Measurements from ENCODE around the gene NAXD.
"Not testable (repeated sequence)": the region's sequence is repeated elsewhere in the genome, so short reads cannot be mapped to it uniquely, and the experiment has no call there.

NAXD gene

DNA sequence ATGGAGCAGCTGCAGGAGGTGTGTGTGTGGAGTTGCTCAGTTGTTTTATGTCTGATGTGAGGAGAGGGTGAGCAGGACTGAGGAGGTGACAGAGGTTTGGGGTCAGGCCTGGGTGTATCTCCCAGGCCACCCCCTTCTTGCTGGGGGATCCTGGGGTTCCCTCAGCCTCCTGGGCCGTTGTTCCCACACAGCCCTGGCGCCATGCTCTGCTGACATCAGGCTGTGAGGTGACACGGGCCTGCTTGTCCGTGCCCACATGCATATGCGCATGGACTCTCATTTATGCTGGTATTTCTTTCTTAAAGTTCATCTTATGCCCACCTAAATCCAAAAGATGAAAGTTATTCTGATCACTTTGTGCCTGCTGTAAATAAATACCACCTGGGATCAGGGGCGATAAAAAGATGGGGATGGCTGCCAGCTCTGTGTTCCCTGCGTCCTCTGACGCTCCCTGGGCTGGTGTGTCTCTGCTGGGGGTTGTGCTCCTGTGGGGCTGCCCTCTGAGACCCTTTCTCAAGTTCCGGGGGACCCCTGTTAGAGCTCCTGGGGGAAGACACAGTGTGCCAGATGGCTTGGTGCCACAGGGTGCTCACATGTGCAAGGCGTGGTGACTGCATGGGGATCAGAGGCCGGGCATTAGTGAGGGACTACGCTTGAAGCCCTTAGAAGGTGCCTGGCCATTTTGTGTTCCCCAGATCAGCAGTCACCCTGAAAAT lies 12.6 kb downstream of the NAXD start:
- no peak for DNase-seq (ENCODE audit: low read depth in 2 of 2, low spot score in 1 of 2)

DNA sequence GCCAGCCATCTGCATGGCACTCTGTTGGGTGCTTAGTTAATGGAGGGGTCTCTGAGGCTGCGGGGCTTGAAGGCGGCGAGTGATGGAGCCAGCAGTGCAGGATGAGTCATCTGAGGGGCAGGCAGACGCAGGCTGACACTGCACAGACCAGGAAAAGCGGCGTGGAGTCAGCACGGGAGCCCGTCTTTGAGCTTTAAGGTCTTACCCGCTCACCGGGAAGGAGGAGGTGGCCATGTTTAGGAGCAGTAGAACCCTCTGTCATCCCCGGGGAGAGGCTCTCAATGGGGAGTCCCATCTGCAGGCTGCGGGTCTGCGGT lies 13.1 kb downstream of the NAXD start:
- DNase-seq (ENCODE audit: low read depth in 2 of 2, low spot score in 1 of 2) = no peak

DNA sequence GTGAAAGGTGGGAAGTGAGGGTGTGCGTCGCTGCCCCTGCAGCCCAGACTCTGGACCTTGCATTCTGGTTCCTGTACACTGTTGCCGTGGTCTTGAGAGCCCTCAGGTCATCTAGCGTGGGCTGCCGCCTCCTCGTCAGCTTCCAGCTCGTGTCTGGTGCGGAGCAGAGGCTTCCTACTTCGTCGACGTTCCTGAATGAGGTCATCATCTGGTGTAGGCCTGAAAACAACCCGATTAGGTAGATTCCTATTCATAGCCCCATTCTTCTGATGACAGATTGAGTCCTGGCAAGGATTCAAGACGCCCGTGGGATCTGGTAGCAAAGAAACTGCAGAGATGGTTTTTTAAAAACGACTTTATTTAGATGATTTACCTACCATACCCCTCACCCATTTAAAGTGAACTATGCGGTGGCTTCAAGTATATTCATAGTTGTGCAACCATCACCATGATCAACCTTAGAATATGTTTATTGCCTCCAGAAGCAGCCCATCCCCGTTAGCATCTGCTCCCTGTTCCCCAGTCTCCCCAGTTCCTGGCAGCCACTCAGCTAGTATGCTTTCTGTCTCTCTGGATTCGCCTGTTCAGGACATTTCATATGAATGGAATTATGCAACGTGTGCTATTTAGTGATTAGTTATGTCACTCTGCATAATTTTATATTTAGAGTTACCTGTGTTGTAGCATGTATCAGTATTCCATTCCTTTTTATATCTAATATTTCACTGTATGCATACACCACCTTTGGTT lies 13.8 kb downstream of the NAXD start:
- DNase-seq (ENCODE audit: low read depth in 2 of 2, low spot score in 1 of 2) = no peak

DNA sequence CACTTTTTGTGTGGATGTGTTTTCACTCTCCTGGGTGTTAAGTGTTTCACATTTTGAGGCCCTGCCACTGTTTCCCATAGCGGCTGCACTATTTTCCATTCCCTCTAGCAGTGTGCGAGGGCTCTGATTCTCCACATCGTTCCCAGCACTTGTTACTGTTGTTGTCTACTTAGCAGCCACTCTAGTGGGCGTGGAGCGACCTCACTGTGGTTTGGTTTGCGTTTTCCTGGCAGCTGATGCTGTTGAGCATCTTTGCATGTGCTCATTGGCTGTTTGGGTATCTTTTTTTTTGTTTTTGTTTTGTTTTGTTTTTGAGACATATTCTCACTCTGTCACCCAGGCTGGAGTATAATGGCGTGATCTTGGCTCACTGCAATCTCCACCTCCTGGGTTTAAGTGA lies 14.4 kb downstream of the NAXD start:
- DNase-seq (ENCODE audit: low read depth in 2 of 2, low spot score in 1 of 2) = no peak

DNA sequence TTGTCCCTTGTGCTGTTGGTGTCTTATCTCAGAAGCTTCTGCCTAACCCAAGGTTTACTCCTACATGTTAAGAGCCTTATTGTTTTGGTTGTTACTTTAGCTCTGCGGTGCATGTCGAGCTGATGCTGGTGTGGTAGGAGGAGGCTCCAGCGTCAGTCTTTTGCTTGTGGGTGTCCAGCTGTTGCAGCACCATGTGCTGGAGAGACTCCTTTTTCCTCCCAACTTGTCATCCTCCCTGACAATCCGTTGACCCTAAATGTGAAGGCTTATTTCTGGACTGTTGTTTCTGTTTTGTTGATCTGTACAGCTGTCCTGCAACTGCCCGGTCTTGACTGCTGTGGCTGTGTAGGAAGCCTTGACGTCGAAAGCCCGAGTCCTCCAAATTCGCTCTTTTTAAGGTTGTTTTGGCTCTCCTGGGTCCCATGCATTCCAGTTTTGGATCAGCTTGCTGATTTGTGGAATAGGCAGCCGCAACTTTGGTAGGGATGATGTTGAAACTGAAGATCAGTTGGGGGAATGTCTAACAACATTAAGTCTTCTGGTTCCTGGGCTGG lies 15.3 kb downstream of the NAXD start:
- no peak for DNase-seq (ENCODE audit: low read depth in 2 of 2, low spot score in 1 of 2)

DNA sequence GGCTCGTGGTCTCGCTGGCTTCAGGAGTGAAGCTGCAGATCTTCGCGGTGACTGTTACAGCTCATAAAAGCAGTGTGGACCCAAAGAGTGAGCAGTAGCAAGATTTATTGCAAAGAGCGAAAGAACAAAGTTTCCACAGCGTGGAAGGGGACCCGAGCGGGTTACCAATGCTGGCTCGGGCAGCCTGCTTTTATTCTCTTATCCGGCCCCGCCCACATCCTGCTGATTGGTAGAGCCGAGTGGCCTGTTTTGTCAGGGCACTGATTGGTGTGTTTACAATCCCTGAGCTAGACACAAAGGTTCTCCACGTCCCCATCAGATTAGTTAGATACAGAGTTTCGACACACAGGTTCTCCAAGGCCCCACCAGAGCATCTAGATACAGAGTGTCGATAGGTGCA lies 16.9 kb downstream of the NAXD start:
- DNase-seq (ENCODE audit: low read depth in 2 of 2, low spot score in 1 of 2) = not testable (repeated sequence)

DNA sequence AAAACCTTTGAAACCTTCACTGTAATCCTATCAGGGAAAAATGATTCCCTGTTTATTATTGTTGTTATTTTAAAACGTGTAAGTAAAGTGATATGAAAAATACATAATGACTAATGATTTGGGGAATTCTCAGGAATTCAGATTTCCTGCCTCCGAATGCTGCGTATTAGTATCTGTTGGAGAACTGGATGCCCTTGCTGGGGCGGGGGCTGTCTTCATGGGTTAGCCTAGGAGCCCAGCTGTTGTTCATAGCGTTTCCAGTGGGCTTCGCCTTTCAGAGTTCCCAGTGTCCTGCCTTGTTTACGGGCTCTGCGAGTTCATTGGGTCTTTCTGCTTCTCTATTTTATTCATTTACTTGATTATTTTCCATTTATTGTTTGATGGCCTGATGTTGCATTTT lies 18.4 kb downstream of the NAXD start:
- DNase-seq (ENCODE audit: low read depth in 2 of 2, low spot score in 1 of 2) = no peak

DNA sequence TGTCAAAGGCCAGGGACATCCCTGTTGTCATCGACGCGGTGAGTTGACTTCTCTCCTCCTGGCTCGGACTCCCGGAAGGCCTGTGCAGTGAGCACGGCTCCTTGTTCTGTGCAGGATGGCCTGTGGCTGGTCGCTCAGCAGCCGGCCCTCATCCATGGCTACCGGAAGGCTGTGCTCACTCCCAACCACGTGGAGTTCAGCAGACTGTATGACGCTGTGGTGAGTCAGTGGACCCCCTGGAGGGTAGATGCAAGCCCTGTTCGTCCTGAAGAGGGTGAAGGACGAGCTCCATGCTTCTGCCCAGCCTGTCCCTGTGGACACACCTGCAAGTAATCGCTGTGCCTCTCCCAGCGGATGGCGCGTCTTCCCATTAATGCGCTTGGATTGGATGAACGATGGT lies 19.2 kb downstream of the NAXD start:
- DNase-seq (ENCODE audit: low read depth in 2 of 2, low spot score in 1 of 2) = no peak

DNA sequence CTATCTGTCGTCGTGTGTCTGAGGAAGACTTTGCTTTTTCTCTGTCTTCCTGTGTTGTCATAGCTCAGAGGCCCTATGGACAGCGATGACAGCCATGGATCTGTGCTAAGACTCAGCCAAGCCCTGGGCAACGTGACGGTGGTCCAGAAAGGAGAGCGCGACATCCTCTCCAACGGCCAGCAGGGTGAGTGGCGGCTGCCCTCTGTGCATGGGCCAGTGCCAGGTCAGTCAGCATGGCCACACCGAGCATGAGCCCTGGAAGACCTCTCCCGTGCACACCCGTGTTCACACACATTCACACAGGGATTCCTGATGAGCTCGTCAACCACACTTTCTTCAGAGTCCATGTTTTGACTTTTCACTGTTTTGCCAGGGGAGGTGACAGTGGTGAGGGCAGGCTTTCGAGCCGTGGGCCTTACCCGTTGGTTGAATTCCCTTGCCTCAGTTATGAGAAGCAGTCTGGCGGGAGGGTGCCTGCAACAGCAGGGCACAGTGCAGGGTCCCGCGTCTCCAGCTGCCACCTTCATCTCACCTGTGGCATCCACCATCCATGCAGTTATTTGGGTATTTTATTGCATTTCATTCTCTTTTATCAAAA lies 20.2 kb downstream of the NAXD start:
- DNase-seq (ENCODE audit: low read depth in 2 of 2, low spot score in 1 of 2) = no peak

DNA sequence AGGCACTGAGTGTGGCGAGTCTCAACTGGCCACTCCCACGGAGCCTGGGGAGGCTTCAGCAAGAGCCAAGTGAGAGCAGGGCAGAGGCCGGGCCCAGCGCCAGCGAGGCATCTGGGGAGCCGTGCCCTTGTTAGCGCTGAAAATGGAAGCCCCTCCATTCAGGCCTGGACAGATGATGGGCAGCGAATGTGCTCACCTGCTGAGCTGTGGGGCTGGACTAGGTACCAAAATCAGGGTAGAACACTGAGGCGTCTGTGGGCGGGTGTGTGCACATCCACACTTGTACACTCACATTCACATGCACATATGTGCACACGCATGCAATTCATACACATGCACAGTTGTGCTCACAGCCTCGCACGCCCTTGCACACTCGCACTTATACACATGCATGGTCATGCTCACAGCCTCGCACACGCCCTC lies 20.7 kb downstream of the NAXD start:
- no peak for DNase-seq (ENCODE audit: low read depth in 2 of 2, low spot score in 1 of 2)

DNA sequence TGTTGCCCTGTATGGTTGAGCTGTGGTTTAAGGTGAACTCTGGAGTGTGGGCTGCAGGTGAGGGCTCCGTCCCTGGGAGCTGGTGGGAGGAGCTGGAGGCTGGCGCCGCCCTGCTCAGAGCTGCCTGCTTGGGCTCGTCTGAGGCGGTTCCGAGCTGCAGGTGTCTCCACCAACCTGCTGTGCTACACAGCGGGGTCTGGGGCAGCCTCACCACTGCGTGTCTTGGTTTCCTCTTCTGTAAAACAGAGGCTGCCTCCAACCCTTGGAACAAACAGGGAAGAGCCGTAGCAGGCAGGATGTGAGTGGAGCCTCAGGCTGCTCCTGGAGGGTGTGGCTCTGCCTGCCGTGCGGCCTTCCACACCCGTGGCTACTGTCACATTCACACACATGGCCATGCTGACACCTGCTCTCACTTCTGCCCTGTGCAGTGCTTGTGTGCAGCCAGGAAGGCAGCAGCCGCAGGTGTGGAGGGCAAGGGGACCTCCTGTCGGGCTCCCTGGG lies 21.4 kb downstream of the NAXD start:
- no peak for DNase-seq (ENCODE audit: low read depth in 2 of 2, low spot score in 1 of 2)

DNA sequence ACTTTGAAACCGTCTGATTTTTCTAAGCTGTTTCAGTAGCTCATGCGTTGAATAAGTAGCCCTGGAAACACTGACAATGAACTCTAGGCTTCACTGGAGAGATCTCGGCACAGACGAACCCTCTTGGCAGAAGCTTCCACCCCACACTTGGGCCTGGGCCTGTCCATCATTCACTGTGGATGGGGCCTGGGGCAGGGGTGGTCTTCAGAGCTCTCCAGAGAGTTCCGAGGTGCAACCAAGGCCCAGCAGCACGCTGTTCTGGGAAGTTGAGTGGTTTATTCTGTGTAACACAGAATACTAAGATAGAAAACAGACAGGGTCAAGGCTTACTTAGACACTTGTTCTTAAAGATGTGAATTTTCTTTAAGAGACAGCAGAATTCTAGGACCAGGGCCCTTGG lies 21.9 kb downstream of the NAXD start:
- no peak for DNase-seq (ENCODE audit: low read depth in 2 of 2, low spot score in 1 of 2)

DNA sequence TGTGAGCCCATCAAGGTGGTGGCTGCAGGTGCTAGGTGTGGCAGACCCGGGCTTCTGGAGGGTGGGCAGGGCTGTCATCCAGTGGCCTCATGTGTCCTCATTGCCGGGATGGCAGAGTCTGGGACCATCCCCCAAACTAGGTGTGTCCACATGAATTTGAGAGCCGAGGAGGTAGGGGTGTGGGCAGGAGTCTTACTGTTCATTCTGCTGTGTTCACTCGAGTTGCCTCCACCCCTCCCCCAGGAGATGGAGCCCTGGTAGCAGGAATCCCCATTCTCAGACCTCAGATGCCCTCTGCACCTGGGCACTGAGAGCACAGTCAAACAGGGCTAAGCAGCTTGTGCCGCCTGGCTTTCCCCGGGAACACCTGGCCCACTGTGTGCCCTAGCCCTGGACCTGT lies 22.4 kb downstream of the NAXD start:
- no peak for DNase-seq (ENCODE audit: low read depth in 2 of 2, low spot score in 1 of 2)

DNA sequence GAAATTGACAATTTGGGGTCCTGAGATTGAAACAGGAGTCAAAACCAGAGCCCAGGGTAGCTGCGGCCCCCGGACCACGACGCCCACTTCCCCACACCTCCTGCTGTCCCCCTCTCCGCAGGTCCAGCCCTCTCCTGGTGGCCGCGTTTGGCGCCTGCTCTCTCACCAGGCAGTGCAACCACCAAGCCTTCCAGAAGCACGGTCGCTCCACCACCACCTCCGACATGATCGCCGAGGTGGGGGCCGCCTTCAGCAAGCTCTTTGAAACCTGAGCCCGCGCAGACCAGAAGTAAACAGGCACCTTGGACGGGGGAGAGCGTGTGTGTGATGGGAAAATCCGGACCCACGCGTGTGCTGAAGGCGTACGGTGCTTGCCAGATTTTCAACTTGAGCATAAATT lies 22.9 kb downstream of the NAXD start:
- DNase-seq (ENCODE audit: low read depth in 2 of 2, low spot score in 1 of 2) = no peak

DNA sequence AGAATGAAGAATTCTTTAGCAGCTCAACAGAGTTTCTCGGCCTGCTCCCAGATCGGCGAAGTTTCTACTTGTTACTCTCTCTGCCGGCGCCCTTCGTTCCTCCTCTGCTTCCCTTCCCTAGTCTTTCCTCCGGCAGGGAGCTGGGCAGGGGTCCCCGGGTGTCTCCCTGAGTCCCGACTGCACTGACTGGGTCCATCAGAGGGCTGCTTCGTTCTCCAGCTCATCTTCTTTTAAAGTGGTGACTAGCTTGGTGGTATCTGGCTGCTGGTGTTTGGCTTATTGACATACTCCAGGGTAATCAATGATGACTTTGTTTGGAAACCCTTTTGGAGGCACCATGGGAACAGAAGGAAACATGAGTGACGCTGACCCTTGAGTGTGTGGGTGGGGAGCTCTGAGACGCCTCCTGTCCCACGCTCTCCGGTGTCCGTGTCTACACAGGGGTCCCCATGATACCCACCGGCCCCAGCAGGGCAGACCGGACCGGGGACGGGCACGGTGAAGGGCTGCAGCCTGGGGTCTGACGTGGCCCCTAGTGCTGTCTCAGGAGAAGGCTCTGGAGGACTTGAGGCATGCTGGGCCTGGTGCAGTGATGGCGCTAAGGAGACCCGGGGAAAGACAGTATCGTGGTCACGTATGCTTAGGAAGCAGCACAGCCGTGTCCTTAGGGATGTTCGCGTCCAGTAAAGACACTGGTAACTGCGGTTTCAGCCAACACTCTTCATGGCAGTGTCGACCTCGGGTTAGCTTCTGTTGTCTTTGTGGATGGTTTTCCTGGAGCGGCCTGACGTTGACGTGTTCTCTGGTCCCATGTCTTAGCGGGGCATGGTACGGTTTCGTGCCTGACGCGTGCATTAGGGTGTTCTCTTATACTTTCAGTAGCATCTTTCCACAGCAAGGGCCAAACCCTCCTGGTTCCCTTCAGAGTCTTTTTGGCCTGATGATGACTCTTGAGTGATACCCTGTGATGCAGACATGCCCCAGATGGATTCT lies 23.8 kb downstream of the NAXD start:
- no peak for DNase-seq (ENCODE audit: low read depth in 2 of 2, low spot score in 1 of 2)

DNA sequence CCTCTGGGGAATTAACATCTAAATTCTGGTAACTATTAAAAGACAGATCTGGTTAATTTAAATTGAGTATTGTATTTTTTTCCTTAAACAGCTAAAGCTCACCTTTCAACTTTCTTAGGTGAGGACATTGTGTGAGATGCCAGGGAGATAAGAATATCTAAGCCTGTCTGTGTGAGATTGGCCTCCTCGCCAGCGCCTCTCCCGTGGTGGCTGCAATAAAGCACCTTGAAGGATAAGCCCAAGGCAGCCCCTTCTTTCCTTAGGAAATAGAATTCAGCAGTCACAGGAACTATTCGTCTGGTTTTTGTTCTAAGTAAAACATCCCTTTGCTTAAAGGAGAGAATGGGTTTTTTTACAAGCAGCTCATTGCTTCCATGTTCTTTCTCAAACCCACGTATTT lies 24.6 kb downstream of the NAXD start:
- DNase-seq (ENCODE audit: low read depth in 2 of 2, low spot score in 1 of 2) = no peak

DNA sequence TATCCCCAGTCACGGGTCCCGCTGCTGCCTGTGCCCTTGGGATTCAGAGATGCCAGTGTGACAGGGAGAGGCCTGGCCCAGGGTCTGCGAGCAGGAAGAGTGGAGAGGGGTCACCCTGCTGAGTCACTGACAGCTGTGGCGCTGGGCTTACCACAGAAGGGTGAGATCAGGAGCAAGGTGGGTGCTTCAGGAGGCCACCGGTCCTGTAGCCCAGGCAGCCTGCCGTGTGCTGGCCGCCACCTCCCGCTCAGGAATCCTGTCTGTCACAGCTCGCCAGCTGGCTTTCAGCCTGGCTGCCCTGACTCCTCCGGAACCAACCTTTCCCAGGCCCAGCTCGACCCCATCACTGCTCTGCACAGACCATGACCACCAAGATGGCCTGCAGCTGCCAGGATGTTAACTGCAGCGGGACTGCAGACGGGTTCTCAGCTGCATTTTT lies 25.3 kb downstream of the NAXD start:
- no peak for DNase-seq (ENCODE audit: low read depth in 2 of 2, low spot score in 1 of 2)

DNA sequence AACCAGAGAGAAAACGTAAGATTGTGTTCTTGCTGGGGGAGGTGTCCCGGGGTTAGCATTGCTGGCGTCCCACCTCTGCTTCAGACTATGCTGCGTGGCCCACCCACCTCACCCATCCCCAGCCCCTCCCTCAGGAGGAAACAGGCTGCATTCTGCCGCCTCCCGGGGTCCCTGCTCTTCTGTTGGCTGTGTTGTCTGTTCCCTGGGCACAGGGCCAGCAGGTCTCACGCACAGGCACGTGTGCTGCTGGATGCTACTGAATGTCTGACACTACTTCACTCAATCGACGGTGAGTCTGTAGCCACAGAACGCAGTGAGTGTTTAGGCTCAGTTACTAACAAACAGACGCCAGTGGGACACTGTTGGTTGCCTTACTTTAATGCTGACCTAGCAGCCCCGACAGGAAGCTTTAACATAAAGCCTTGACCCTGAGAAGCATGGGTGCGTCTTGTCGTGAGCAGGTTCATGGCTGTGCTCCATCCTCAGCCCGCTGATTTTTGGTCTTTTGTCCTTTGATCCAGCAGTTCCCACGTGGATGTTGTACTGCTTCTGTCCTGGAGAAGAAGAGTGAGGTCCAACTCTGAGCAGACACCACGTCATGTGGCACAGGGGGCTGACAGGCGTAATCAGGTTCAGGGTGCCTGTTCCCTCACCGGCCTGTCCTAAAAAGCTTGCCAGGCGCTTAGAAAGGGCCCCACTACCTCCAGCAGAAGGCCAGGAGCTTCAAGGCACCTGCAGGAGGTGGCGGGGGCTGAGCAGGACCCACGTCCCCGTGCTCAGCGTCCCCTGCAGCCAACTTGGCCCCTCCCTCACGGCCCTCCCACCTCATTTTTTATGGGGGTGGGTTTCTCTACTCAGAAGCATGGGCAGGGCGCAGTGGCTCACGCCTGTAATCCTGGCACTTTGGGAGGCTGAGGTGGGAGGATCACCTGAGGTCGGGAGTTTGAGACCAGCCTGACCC lies 26.0 kb downstream of the NAXD start:
- no peak for DNase-seq (ENCODE audit: low read depth in 2 of 2, low spot score in 1 of 2)

DNA sequence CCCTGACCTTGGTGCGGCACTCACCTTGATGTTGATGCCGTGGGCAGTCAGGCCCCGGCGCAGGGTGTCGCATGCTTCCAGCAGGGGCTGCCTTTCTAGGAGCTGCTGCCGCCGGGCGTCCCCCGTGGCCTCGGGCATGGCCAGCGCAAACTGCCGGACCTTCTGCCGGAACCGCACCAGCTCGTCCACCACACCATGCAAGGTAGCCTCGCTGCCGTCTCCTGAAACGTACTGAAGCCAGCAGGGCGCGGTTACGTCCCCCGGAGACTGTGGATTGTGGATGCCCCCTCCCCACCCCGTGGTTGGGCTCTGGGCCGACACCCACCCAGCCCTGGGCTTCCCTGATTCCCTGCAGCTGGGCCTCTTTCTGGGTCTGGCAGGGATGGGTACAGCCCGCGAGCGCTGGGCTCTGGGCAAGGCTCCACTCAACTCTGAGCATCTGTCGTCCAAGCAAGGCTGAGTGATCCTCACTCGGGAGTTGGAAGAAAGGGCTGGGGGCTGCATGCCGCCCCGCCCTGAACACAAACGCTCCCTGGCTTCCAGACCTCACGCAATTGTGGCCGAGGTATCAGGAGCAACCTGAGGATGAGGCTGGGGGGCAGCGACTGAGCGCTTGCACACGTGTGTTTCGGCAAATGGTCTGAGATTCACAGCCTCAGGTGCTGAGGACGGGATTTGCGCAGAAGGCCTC lies 27.1 kb downstream of the NAXD start:
- no peak for DNase-seq (ENCODE audit: low read depth in 2 of 2, low spot score in 1 of 2)

Data from stimulated activated CD8-positive, alpha-beta memory T cell treated with anti-CD3 and anti-CD28 coated beads, Interleukin-4, amount 100 ng/mL, for 1 hour (primary cell).